ENCODE measurements around the gene TYMP.

DNA sequence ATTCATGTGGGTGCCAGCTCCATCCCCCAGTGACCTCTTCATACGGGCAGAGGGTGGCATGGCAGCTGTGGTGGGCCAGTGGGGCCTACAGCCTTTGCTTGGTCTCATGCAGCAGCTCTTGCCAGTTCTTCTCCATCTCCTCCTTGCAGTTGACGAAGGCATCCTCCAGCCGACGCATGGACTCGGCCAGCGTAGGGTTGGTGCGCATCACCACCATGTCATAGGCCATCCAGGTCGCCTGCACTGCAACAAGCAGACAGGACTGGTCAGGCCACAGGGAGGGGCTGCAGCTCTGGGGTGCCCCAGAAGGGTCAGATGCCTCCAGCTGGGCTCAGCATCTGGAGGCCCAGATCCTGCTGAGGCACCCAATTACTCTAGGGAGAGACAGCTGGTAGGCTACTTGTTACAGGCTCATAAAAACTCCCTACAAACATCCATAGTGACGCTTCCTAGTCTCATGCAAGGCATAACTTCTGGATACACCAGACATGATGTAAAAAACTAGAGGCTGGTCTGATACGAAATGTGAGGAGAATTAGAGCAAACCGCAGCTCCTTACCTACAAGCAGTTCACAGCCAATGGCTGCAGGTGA is 21.4 kb upstream of the TYMP start:
- TF ChIP-seq CTCF (IDR thresholded peaks at IDR 0.05; ENCODE audit: low read length), result no peak
- TF ChIP-seq EZH2 (IDR thresholded peaks at IDR 0.05; ENCODE audit: borderline replicate concordance, low read length), result no peak

Data from OCI-LY1 (cell line).